NCI-H2107 treated with DMSO at 0.1 percent for 48 hours (cell line): ENCODE data around the gene LTB4R.
"Not testable (repeated sequence)": the region's sequence is repeated elsewhere in the genome, so short reads cannot be mapped to it uniquely, and the experiment has no call there.

Experiments used
- DNase-seq: peaks from one replicate; lab custom pipeline; 2025; ENCODE audit not compliant: unreplicated experiment; lab: John Stamatoyannopoulos, UW

LTB4R gene

GRCh38 chr14:24338843-24339242 is 27.5 kb downstream of the LTB4R start:
- no peak for DNase-seq

GRCh38 chr14:24339284-24340151 is 28.2 kb downstream of the LTB4R start, which contains the start of gene RIPK3:
Gene RIPK3 (minus strand): TSS chr14:24339991. CDS start chr14:24339826, 165 bp downstream.
- no peak for DNase-seq

- no peak for DNase-seq
Measured at GRCh38 chr14:24340606-24341005, 29.3 kb downstream of the LTB4R start.

- DNase-seq, result no peak
Measured at GRCh38 chr14:24342889-24343288, 31.6 kb downstream of the LTB4R start.

- DNase-seq, result no peak
Measured at GRCh38 chr14:24343795-24344660, 32.7 kb downstream of the LTB4R start.

- no peak for DNase-seq
Measured at GRCh38 chr14:24347134-24347533, 35.8 kb downstream of the LTB4R start.

DNA sequence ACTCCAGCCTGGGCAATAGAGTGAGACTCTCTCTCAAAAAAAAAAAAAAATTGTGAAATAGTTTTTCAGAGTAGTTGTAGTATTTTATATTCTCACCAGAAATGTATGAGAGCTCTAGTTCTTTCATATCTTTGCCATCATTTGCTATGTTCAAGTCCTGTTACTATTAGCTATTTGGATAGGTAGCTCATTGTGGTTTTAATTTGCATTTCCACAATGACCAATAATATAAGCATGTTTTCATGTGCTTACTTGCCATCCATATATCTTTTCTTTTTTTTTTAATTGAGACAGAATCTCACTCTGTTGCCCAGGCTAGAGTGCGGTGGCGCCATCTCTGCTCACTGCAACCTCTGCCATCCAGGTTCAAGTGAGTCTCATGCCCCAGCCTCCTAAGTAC is 36.9 kb downstream of the LTB4R start:
- no peak for DNase-seq

- DNase-seq, result no peak
Measured at GRCh38 chr14:24349742-24350141, 38.4 kb downstream of the LTB4R start.

- DNase-seq, result no peak
Measured at GRCh38 chr14:24351517-24351916, 40.2 kb downstream of the LTB4R start.

GRCh38 chr14:24353559-24354481 is 42.5 kb downstream of the LTB4R start:
- no peak for DNase-seq

GRCh38 chr14:24354482-24354825 is 43.2 kb downstream of the LTB4R start:
- DNase-seq, result not testable (repeated sequence)

DNA sequence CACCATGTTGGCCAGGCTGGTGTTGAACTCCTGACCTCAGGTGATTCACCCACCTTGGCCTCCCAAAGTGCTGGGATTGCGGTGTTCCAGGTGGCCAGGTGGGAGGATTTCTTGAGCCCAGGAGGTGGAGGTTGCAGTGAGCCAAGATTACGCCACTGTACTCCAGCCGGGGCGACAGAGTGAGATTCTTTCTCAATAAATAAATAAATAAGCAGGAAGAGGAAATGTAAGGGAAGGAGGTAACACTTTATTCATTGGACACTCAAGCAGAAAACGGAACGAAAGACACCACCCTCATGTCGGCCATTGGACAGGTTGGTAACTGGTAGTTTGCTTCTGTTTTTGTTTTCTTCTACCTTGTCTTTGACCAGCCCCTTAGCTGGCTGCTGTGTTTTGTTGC is 43.7 kb downstream of the LTB4R start:
- DNase-seq, result no peak

- DNase-seq, result no peak
Measured at GRCh38 chr14:24356208-24356607, 44.9 kb downstream of the LTB4R start.

DNA sequence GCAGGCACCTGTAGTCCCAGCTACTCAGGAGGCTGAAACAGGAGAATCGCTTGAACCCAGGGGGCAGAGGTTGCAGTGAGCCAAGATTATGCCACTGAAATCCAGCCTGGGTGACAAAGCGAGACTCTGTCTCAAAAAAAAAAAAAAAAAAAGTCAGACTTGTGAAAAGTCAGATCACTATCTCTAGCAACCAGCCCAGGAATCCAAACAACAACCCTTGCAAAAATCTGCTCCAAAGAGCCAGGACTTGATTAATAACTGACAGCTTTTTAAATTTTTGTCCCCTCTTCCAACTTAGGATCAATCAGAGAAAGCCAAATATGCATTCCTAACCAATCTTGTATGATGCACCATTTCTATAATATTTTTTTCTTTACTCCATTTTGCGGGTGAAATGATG is 49.0 kb downstream of the LTB4R start:
- DNase-seq, result no peak

- no peak for DNase-seq
Measured at GRCh38 chr14:24361326-24361725, 50.0 kb downstream of the LTB4R start.

GRCh38 chr14:24362241-24362960 is 51.1 kb downstream of the LTB4R start:
- DNase-seq, result no peak

GRCh38 chr14:24363401-24363800 is 52.1 kb downstream of the LTB4R start:
- no peak for DNase-seq

GRCh38 chr14:24364841-24365240 is 53.5 kb downstream of the LTB4R start:
- DNase-seq, result no peak

- peak; percentile 85 for DNase-seq
Measured at GRCh38 chr14:24365600-24366412, 54.5 kb downstream of the LTB4R start.

- DNase-seq, result no peak
Measured at GRCh38 chr14:24366413-24366720, 55.1 kb downstream of the LTB4R start.
